SK-N-SH (cell line): ENCODE measurements around the gene SERINC1. TPM values are rescaled to one million over a fixed set of nuclear protein-coding genes. Genes with fewer than 3 reads are reported as not detected.

Experiments
- CTCF ChIA-PET: fragments of 300-600, 350-600 bp; formaldehyde crosslinking; extraction: SDS; loops from one replicate; lab custom pipeline; 2021; lab: Yijun Ruan, JAX
- POLR2A ChIA-PET: fragments of 350-600 bp; sonication (Branson Sonifier 250); formaldehyde crosslinking; extraction: SDS; loops from one replicate; lab custom pipeline; 2020; ENCODE audit warnings: antibody characterized with exemption, inconsistent platforms; lab: Yijun Ruan, JAX
- DNase-seq: peaks from one replicate; pipeline ENCODE4 v3.0.0; 2012
- H2AFZ ChIP-seq: fragments of 200-600 bp; sonication (generic); 2 replicates; pipeline ENCODE4 v1.8.1; 2016; ENCODE audit warnings: antibody characterized with exemption, mild to moderate bottlenecking, low read depth
- H3F3A ChIP-seq: fragments of 200-600 bp; sonication (generic); replicated peaks from 2 replicates; pipeline ENCODE3; 2016; ENCODE audit warnings: antibody characterized with exemption, mild to moderate bottlenecking; ENCODE audit not compliant: insufficient read depth
- H3K27ac ChIP-seq, 2 experiments: fragments of 200-500 bp in 1 of 2; fragments of 200-600 bp in 1 of 2; sonication (Bioruptor generic) in 1 of 2; sonication (generic), shearing (Covaris generic) in 1 of 2; 2 replicates each; pipeline versions ENCODE4 v1.5.1 to v1.6.1; 2014 to 2016; ENCODE audit warnings: low read depth in 2 of 2, inconsistent platforms in 1 of 2, low read length in 1 of 2, mild to moderate bottlenecking in 1 of 2, mixed read lengths in 1 of 2
- H3K27me3 ChIP-seq: fragments of 200-600 bp; sonication (generic), shearing (Covaris generic); 2 replicates; pipeline ENCODE4 v1.6.1; 2016; ENCODE audit warnings: mixed run types; ENCODE audit not compliant: insufficient read depth
- H3K36me3 ChIP-seq, 2 experiments: fragments of 200-500 bp in 1 of 2; fragments of 200-600 bp in 1 of 2; sonication (Bioruptor generic) in 1 of 2; sonication (generic) in 1 of 2; replicated peaks in 1 of 2; 2 replicates each; pipeline versions ENCODE3 to v1.5.1; 2014 to 2016; ENCODE audit warnings: low read length in 1 of 2, mild to moderate bottlenecking in 1 of 2; ENCODE audit not compliant: insufficient read depth in 2 of 2, control insufficient read depth in 1 of 2
- H3K4me1 ChIP-seq, 2 experiments: fragments of 200-500 bp in 1 of 2; fragments of 200-600 bp in 1 of 2; sonication (Bioruptor generic) in 1 of 2; sonication (generic), shearing (Covaris generic) in 1 of 2; 2 replicates each; pipeline versions ENCODE4 v1.5.1 to v1.6.1; 2014 to 2016; ENCODE audit warnings: low read depth in 1 of 2, low read length in 1 of 2, mixed run types in 1 of 2; ENCODE audit not compliant: insufficient read depth in 2 of 2, control insufficient read depth in 1 of 2
- H3K4me2 ChIP-seq: fragments of 200-600 bp; sonication (generic), shearing (Covaris generic); 2 replicates; pipeline ENCODE4 v1.6.1; 2017; ENCODE audit warnings: mixed run types
- H3K4me3 ChIP-seq, 2 experiments: fragments of 200-500 bp in 1 of 2; fragments of 200-600 bp in 1 of 2; sonication (Bioruptor generic) in 1 of 2; sonication (generic), shearing (Covaris generic) in 1 of 2; 2 replicates each; pipeline versions ENCODE4 v1.5.1 to v1.8.1; 2014 to 2016; ENCODE audit warnings: low read depth in 2 of 2, inconsistent platforms in 1 of 2, low read length in 1 of 2, mild to moderate bottlenecking in 1 of 2, mixed read lengths in 1 of 2, moderate library complexity in 1 of 2
- H3K79me2 ChIP-seq: fragments of 200-600 bp; sonication (generic); 2 replicates; pipeline ENCODE4 v1.8.1; 2017; ENCODE audit warnings: mild to moderate bottlenecking; ENCODE audit not compliant: insufficient read depth
- H3K9ac ChIP-seq: fragments of 200-600 bp; sonication (generic); 2 replicates; pipeline ENCODE4 v1.6.1; 2017; ENCODE audit warnings: mixed run types
- H3K9me2 ChIP-seq: fragments of 200-600 bp; sonication (generic); 2 replicates; pipeline ENCODE4 v1.6.1; 2017; ENCODE audit warnings: mixed run types
- H3K9me3 ChIP-seq: fragments of 200-600 bp; sonication (generic); 2 replicates; pipeline ENCODE4 v1.6.1; 2017; ENCODE audit warnings: mixed run types, mild to moderate bottlenecking, moderate library complexity
- H4K20me1 ChIP-seq: fragments of 200-600 bp; sonication (generic); 2 replicates; pipeline ENCODE4 v1.6.1; 2017; ENCODE audit warnings: mild to moderate bottlenecking, mixed run types; ENCODE audit not compliant: insufficient read depth
- ELF1 ChIP-seq: IDR thresholded peaks from 2 replicates; pipeline ENCODE4 v1.4.0; 2012
- EP300 ChIP-seq, 2 experiments: IDR thresholded peaks; 2 replicates each; pipeline versions ENCODE4 v1.4.0 to v1.6.1; 2012; ENCODE audit warnings: borderline replicate concordance in 1 of 2, low read depth in 1 of 2, low read length in 1 of 2
- EZH2phosphoT487 ChIP-seq: fragments of 200-600 bp; sonication (generic); IDR thresholded peaks from 2 replicates; pipeline ENCODE4 v1.6.1; 2017; ENCODE audit warnings: low read depth, mixed run types, mild to moderate bottlenecking, antibody characterized with exemption, moderate library complexity, borderline replicate concordance
- FOSL2 ChIP-seq: IDR thresholded peaks from 2 replicates; pipeline ENCODE4 v1.4.0; 2012; ENCODE audit warnings: low read depth, mild to moderate bottlenecking, moderate library complexity, borderline replicate concordance
- FOXJ3 ChIP-seq: sonication (generic); formaldehyde crosslinking; IDR thresholded peaks from 2 replicates; pipeline ENCODE4 v1.5.1; 2020; ENCODE audit warnings: mild to moderate bottlenecking, missing genetic modification reagents
- GABPA ChIP-seq: IDR thresholded peaks from 2 replicates; pipeline ENCODE4 v1.4.0; 2012; ENCODE audit warnings: low read depth, mild to moderate bottlenecking
- GATA2 ChIP-seq: sonication (generic); formaldehyde crosslinking; IDR thresholded peaks from 2 replicates; pipeline ENCODE4 v1.5.0; 2020; ENCODE audit warnings: mild to moderate bottlenecking, missing genetic modification reagents
- MEF2A ChIP-seq: IDR thresholded peaks from 2 replicates; pipeline ENCODE4 v1.4.0; 2012; ENCODE audit warnings: low read depth, borderline replicate concordance
- MXI1 ChIP-seq: IDR thresholded peaks from 2 replicates; pipeline ENCODE4 v1.6.1; 2012; ENCODE audit warnings: mild to moderate bottlenecking, low read depth, low read length, improper control_type of control experiment
- NFIC ChIP-seq: IDR thresholded peaks from 2 replicates; pipeline ENCODE4 v1.4.0; 2012; ENCODE audit warnings: borderline replicate concordance
- PBX3 ChIP-seq: IDR thresholded peaks from 2 replicates; pipeline ENCODE4; 2012
- RAD21 ChIP-seq: IDR thresholded peaks from 2 replicates; pipeline ENCODE4 v1.6.1; 2012; ENCODE audit warnings: mild to moderate bottlenecking, low read length
- RCOR1 ChIP-seq: fragments of 150-350 bp; IDR thresholded peaks from 2 replicates; pipeline ENCODE4 v1.6.1; 2017; ENCODE audit warnings: antibody characterized with exemption, low read length
- SMC3 ChIP-seq: IDR thresholded peaks from 2 replicates; pipeline ENCODE4 v1.6.1; 2012; ENCODE audit warnings: low read depth, low read length, improper control_type of control experiment
- TAF1 ChIP-seq: IDR thresholded peaks from 2 replicates; pipeline ENCODE4 v1.6.1; 2012; ENCODE audit warnings: low read depth, mild to moderate bottlenecking, low read length, moderate library complexity, borderline replicate concordance
- TEAD4 ChIP-seq: IDR thresholded peaks from 2 replicates; pipeline ENCODE4 v1.4.0; 2012; ENCODE audit warnings: mild to moderate bottlenecking, borderline replicate concordance; ENCODE audit not compliant: insufficient read depth
- USF1 ChIP-seq: IDR thresholded peaks from 2 replicates; pipeline ENCODE4 v1.4.0; 2012; ENCODE audit warnings: low read depth, borderline replicate concordance
- USF2 ChIP-seq: fragments of 150-350 bp; IDR thresholded peaks from 2 replicates; pipeline ENCODE4 v1.6.1; 2017; ENCODE audit warnings: antibody characterized with exemption, low read length, low read depth, borderline replicate concordance
- YY1 ChIP-seq: IDR thresholded peaks from 2 replicates; pipeline ENCODE4 v1.4.0; 2012; ENCODE audit warnings: low read depth, mild to moderate bottlenecking
- ZBTB33 ChIP-seq: IDR thresholded peaks from 2 replicates; pipeline ENCODE4 v1.4.0; 2012; ENCODE audit warnings: low read depth, borderline replicate concordance
- WGBS: methylation state at CpG from one replicate; pipeline ENCODE4 v1.1.6; 2017; ENCODE audit warnings: low lambda C conversion rate; 5-methylcytosine and 5-hydroxymethylcytosine counted together
- polyA plus RNA-seq, 3 experiments: library from polyadenylated mRNA; depleted of rRNA; stranded (reverse); fragments of >200 nt; gene quantifications; 2 replicates each; pipeline ENCODE4 v1.2.3, GENCODE V29; 2012

SERINC1 gene
- polyA plus RNA-seq, 1 of the 3 experiments (the other 2 are of a cell fraction), result 55.2 TPM

- no peaks in the 10 kb centered on the region for H3K27me3 ChIP-seq
- H3F3A ChIP-seq, result peaks cover 4% of the 10 kb centered on the region
- H3K4me3 ChIP-seq, result no peak overlapping the region
- peaks cover 90% of the 10 kb centered on the region for H3K79me2 ChIP-seq
- H3K9me3 ChIP-seq, result no peaks in the 10 kb centered on the region
- no peaks in the 10 kb centered on the region; the same call in 1 of the 2 replicates for H4K20me1 ChIP-seq
- no peak overlapping the region for H3K27ac ChIP-seq
- CTCF ChIA-PET, result interaction anchor here (1.0 kb wide), 1 partner anchor 83 kb away, joined by 3 read pairs; no protein-coding TSS in a partner anchor
- H3K4me1 ChIP-seq, result peaks cover 0 to 3% of the 10 kb centered on the region in 2 experiments; a peak in 3 of 4 replicates
- POLR2A ChIA-PET, result no interaction called here
- H3K4me2 ChIP-seq, result no peak overlapping the region
- WGBS, result 58% methylated on average over 1 of the region's 1 CpG
- peaks cover 12 to 13% of the 10 kb centered on the region in 2 experiments for H3K36me3 ChIP-seq
- DNase-seq, result no peak
- H3K9ac ChIP-seq, result no peak overlapping the region
- H2AFZ ChIP-seq, result no peak overlapping the region
- TF ChIP-seq ZBTB33 (no peak), FOXJ3 (CRISPR knock-in tag) (no peak), GATA2 (CRISPR knock-in tag) (no peak), PBX3 (no peak), RCOR1 (no peak), ELF1 (no peak), RAD21 (no peak), TAF1 (no peak), MXI1 (no peak), USF1 (no peak), FOSL2 (no peak), MEF2A (no peak), EP300 (IDR thresholded peaks at IDR 0.05; ENCODE audit: borderline replicate concordance in 1 of 2, low read depth in 1 of 2, low read length in 1 of 2) (no peak), EZH2phosphoT487 (no peak)
- H3K9me2 ChIP-seq, result no peaks in the 10 kb centered on the region
These were observed 63.4 kb downstream of the SERINC1 start for GRCh38 chr6:122408240-122408639.

- peaks cover 7 to 10% of the 10 kb centered on the region in 2 experiments for H3K36me3 ChIP-seq
- TF ChIP-seq MXI1, result no peak
- no peak for TF ChIP-seq TEAD4
- TF ChIP-seq EZH2phosphoT487, result no peak
- TF ChIP-seq RAD21, result no peak
- no peak for TF ChIP-seq ELF1
- TF ChIP-seq EP300 (IDR thresholded peaks at IDR 0.05; ENCODE audit: borderline replicate concordance in 1 of 2, low read depth in 1 of 2, low read length in 1 of 2), result no peak
- no peak for TF ChIP-seq YY1
- no peak for TF ChIP-seq FOSL2
- no peak for TF ChIP-seq SMC3
- TF ChIP-seq USF2, result no peak
- TF ChIP-seq NFIC, result no peak
- no peak for TF ChIP-seq TAF1
- TF ChIP-seq GABPA, result no peak
- H3K9me3 ChIP-seq, result no peaks in the 10 kb centered on the region
- no peak overlapping the region for H3K4me3 ChIP-seq
- H3K4me1 ChIP-seq, result peaks cover 0 to 3% of the 10 kb centered on the region in 2 experiments; a peak in 3 of 4 replicates
- no peak for DNase-seq
- POLR2A ChIA-PET, result no interaction called here
- CTCF ChIA-PET, result interaction anchor here (1.0 kb wide), 1 partner anchor 84 kb away, joined by 3 read pairs; no protein-coding TSS in a partner anchor
- H4K20me1 ChIP-seq, result no peaks in the 10 kb centered on the region; the same call in 1 of the 2 replicates
- H3K9me2 ChIP-seq, result no peaks in the 10 kb centered on the region
- no peaks in the 10 kb centered on the region for H3K27me3 ChIP-seq
- WGBS, result 73% methylated on average over 4 of the region's 4 CpGs
- peaks cover 95% of the 10 kb centered on the region for H3K79me2 ChIP-seq
- H3K27ac ChIP-seq, result no peak overlapping the region
- H3K4me2 ChIP-seq, result no peak overlapping the region
- no peak overlapping the region for H2AFZ ChIP-seq
- H3F3A ChIP-seq, result peaks cover 4% of the 10 kb centered on the region
- no peak overlapping the region for H3K9ac ChIP-seq
These were observed 63.9 kb downstream of the SERINC1 start for GRCh38 chr6:122407712-122408111.
